Stomach (tissue), 4 donors: Measurements from ENCODE around the gene ERC2.

Experiments used
- POLR2A ChIP-seq, 4 donors: fragments of 450-650 bp; IDR thresholded peaks; one replicate each; pipeline ENCODE4 v1.6.1; 2016; ENCODE audit warnings: antibody characterized with exemption in 4 of 4, control low read depth in 2 of 4, mild to moderate bottlenecking in 1 of 4, moderate library complexity in 1 of 4
- POLR2AphosphoS5 ChIP-seq, 3 donors: sonication (generic); formaldehyde crosslinking; IDR thresholded peaks; one replicate each; pipeline ENCODE4 v1.6.1; 2016; ENCODE audit warnings: antibody characterized with exemption in 3 of 3
- TF ChIP-seq, protein P1 (sequence below), 7 experiments: fragments of 450-650 bp in 4 of 7; fragments of 200-600 bp in 3 of 7; sonication (generic) in 3 of 7; IDR thresholded peaks; one replicate each; pipeline ENCODE4 v1.5.1; 2016 to 2019; ENCODE audit warnings: antibody characterized with exemption in 7 of 7, control low read depth in 2 of 7, mild to moderate bottlenecking in 1 of 7

DNA sequence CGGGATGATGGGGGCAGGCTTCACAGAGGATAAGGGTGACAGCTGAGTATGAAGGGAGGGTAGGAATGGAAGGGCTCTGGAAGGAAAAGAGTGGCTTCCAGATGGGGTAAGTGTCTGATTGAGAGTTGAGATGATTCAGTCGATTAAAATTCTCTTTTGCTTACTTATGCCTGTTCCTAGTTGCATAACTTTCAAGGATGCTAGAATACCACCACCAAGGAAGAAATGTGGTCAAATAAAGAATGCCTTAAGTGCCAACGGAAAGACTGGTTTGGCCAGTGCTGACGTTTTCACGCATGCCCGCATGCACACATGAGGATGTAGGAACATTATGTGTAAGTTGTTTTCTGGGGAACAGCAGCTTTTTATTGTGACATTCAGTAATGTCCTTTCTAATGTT is 717.7 kb downstream of the ERC2 start:
- no peak for TF ChIP-seq POLR2AphosphoS5 (IDR thresholded peaks at IDR 0.05)
- TF ChIP-seq, protein P1, sequence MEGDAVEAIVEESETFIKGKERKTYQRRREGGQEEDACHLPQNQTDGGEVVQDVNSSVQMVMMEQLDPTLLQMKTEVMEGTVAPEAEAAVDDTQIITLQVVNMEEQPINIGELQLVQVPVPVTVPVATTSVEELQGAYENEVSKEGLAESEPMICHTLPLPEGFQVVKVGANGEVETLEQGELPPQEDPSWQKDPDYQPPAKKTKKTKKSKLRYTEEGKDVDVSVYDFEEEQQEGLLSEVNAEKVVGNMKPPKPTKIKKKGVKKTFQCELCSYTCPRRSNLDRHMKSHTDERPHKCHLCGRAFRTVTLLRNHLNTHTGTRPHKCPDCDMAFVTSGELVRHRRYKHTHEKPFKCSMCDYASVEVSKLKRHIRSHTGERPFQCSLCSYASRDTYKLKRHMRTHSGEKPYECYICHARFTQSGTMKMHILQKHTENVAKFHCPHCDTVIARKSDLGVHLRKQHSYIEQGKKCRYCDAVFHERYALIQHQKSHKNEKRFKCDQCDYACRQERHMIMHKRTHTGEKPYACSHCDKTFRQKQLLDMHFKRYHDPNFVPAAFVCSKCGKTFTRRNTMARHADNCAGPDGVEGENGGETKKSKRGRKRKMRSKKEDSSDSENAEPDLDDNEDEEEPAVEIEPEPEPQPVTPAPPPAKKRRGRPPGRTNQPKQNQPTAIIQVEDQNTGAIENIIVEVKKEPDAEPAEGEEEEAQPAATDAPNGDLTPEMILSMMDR (IDR thresholded peaks at IDR 0.05), result no peak
- TF ChIP-seq POLR2A (IDR thresholded peaks at IDR 0.05), result no peak
